Cardiac muscle cell (in vitro differentiated cells and primary cell): Measurements from ENCODE around the gene HOXB4. TPM values are rescaled to one million over a fixed set of nuclear protein-coding genes. Genes with fewer than 3 reads are reported as not detected.

Experiments used
- DNase-seq, 2 donors: peaks; one replicate each; pipeline versions ENCODE4 v3.0.0 to v3.0.0-alpha.2; 2010 to 2017; ENCODE audit warnings: low read depth in 1 of 2, low spot score in 1 of 2
- H3K27ac ChIP-seq: fragments of 200-600 bp; sonication (generic); 2 replicates; pipeline ENCODE4 v1.5.1; 2016
- H3K27me3 ChIP-seq: fragments of 200-600 bp; sonication (generic); 2 replicates; pipeline ENCODE4 v1.6.0; 2016; ENCODE audit warnings: control low read depth
- H3K36me3 ChIP-seq: fragments of 200-600 bp; sonication (generic); 2 replicates; pipeline ENCODE4 v1.5.1; 2016; ENCODE audit warnings: control low read depth
- H3K4me1 ChIP-seq: fragments of 200-600 bp; sonication (generic); 2 replicates; pipeline ENCODE4 v1.8.1; 2017; ENCODE audit warnings: low read depth, mild to moderate bottlenecking, mixed run types
- H3K4me3 ChIP-seq: fragments of 200-600 bp; sonication (generic); 2 replicates; pipeline ENCODE4 v1.5.1; 2016; ENCODE audit warnings: mild to moderate bottlenecking
- H3K9me3 ChIP-seq: fragments of 200-600 bp; sonication (generic); 2 replicates; pipeline ENCODE4 v1.5.1; 2017; ENCODE audit warnings: low read depth, mild to moderate bottlenecking, control low read depth
- CTCF ChIP-seq: IDR thresholded peaks from 2 replicates; pipeline ENCODE4 v1.5.1; 2012; ENCODE audit warnings: low read depth, mild to moderate bottlenecking, low read length
- polyA plus RNA-seq: library from polyadenylated mRNA; unstranded; fragments of >200 nt; fragmentation: Nextera tagmentation; extraction: Ambion mirVana; gene quantifications from 2 replicates; pipeline ENCODE4 v1.2.1, GENCODE V29; 2016
- total RNA-seq: library from RNA; depleted of rRNA; stranded (reverse); fragments of >200 nt; gene quantifications from 2 replicates; pipeline ENCODE4 v1.2.3, GENCODE V29; 2016

The HOXB4 gene
- total and polyA plus RNA-seq, 2 experiments from 2014 or later, result 5.4 to 12.5 TPM

- Histone ChIP-seq H3K4me1 (peaks cover 51% of the 10 kb centered on the region), H3K27ac (no peak overlapping the region), H3K36me3 (no peaks in the 10 kb centered on the region), H3K4me3 (no peak overlapping the region), H3K9me3 (no peaks in the 10 kb centered on the region), H3K27me3 (peaks cover 88% of the 10 kb centered on the region)
- TF ChIP-seq CTCF, result no peak
- no peak for DNase-seq
Observed at GRCh38 chr17:48559840-48560817, 18.0 kb downstream of the HOXB4 start.

DNA sequence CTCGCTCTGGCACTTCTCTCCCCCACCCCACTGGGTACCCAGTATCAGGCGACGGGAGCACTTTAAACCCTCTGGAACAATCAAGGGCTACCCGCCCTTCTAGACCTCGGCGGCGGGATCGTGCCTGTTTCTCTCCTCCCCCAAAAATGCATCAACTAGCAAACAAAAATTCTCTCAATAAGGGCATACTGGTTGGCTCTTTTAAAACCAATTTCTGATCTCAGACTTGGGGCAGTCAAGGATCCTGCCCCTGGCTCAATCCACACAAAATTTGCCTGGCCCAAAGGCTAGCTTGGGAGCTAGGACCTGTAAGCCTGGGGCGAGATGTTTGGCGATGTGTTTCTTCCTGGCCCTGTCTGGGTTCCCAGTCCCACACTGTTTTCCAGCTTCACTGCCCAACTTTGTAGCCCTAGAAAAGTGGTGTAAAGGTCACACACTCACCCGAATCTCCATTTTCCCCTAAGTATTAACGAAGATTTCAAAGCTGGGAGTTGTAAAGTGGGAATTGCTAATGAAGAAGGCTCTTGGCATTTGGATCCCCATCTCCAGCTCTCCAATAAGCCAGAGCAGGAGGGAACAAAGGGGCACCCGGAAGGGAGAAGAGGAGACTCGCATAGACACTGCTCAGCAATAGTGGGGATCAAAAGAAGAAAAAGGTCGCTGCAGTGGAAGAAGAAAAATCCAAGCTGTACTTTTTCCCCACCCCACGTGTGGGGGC, 18.9 kb downstream of the HOXB4 start:
- no peaks in the 10 kb centered on the region for H3K9me3 ChIP-seq
- no peak for TF ChIP-seq CTCF
- H3K4me1 ChIP-seq, result peaks cover 43% of the 10 kb centered on the region
- H3K27ac ChIP-seq, result no peak overlapping the region
- H3K36me3 ChIP-seq, result no peaks in the 10 kb centered on the region
- peaks cover 88% of the 10 kb centered on the region for H3K27me3 ChIP-seq
- H3K4me3 ChIP-seq, result no peak overlapping the region
- DNase-seq, result no peak

GRCh38 chr17:48558831-48559121, 19.4 kb downstream of the HOXB4 start:
- no peak overlapping the region for H3K4me3 ChIP-seq

DNA sequence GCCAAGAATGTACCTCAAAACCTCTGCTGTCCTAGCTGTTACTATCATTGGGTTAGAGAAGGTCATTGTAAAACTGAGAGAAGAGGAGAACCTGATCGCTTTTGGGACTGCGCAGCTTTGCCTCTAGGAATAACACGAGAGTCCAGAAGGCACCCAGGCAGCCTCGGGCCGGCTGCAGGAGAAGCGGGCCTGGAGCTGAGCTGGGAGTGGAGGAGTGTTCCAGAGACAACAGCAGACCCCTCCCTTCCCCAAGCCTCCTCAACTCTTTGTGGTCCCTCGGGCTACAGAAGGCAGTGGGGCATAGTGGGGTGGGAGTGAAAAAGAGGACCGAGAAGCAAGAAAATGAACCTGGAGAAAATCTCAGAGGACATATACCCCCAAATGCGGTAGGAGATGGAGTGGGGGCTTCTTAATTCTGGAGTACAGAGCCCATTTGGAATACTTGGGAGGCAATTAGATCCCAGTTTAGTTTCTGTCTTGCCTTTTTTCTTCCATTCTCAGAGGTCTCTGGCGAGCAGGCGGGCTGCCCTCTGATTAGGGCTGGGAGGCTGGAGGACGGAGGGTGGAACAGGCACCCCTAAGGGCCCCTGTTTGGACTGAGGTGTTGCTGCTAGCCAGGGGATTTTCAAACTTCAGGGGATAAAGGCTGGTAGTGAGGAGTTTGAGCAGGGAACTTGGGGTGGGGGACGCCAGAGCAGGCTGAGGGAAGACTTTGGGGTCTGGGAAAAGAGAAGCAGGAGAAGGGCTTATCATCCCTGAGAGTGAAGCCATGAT, 19.9 kb downstream of the HOXB4 start:
- no peak overlapping the region for H3K4me3 ChIP-seq
- no peaks in the 10 kb centered on the region for H3K9me3 ChIP-seq
- no peak for TF ChIP-seq CTCF
- no peaks in the 10 kb centered on the region for H3K36me3 ChIP-seq
- no peak for DNase-seq
- peaks cover 81% of the 10 kb centered on the region for H3K27me3 ChIP-seq
- peaks cover 49% of the 10 kb centered on the region for H3K4me1 ChIP-seq
- H3K27ac ChIP-seq, result no peak overlapping the region

More at GRCh38 chr17:48558831-48559121, 19.4 kb downstream of the HOXB4 start:
- Histone ChIP-seq H3K4me1 (peaks cover 48% of the 10 kb centered on the region), H3K27me3 (peaks cover 86% of the 10 kb centered on the region), H3K27ac (no peak overlapping the region), H3K9me3 (no peaks in the 10 kb centered on the region), H3K36me3 (no peaks in the 10 kb centered on the region)
- TF ChIP-seq CTCF, result no peak
- no peak for DNase-seq
